HCT116 (cell line): Measurements from ENCODE around the gene MYZAP. TPM values are rescaled to one million over a fixed set of nuclear protein-coding genes. Genes with fewer than 3 reads are reported as not detected.

Experiments
- ATAC-seq: fragments of 200-7000 bp; cut with Tn5 transposase; 2 replicates; pipeline ENCODE4 v1.9.1; 2020; ENCODE audit warnings: mild to moderate bottlenecking, moderate library complexity
- BruUV-seq: library from RNA; stranded (reverse); fragments of 400-500 nt; replicated peaks from 2 replicates; lab custom pipeline; 2021; lab: Mats Ljungman, UMichigan
- CTCF ChIA-PET: fragments of 300-600 bp; sonication (Branson Sonifier 250); formaldehyde crosslinking; loops from one replicate; lab custom pipeline; 2021; ENCODE audit warnings: antibody characterized with exemption; lab: Charles Lee
- POLR2A ChIA-PET: fragments of 300-600, 350-600 bp; sonication (Branson Sonifier 250); formaldehyde crosslinking; loops from one replicate; lab custom pipeline; 2021; ENCODE audit warnings: antibody characterized with exemption; lab: Charles Lee
- RAD21 ChIA-PET, 2 experiments: fragments of 300-600 bp; sonication (Branson Sonifier 250); formaldehyde crosslinking; loops; one replicate each; lab custom pipeline; 2023; ENCODE audit warnings: low total read pairs in 2 of 2; ENCODE audit not compliant: uncharacterized antibody in 2 of 2, unreplicated experiment in 2 of 2, low non-redundant PET in 1 of 2; lab: Charles Lee
- DNase-seq: peaks from one replicate; pipeline ENCODE4 v3.0.0-alpha.2; 2010; ENCODE audit warnings: low read depth, low spot score
- H2AFZ ChIP-seq: fragments of 200-600 bp; shearing (Covaris generic), sonication (generic); 2 replicates; pipeline ENCODE4 v1.6.1; 2017; ENCODE audit warnings: low read depth, mixed run types, mixed read lengths, antibody characterized with exemption, low read length; ENCODE audit not compliant: poor library complexity, severe bottlenecking
- H3K27ac ChIP-seq: 2 replicates; pipeline ENCODE4 v1.5.1; 2012; ENCODE audit warnings: low read depth, low read length
- H3K27me3 ChIP-seq: fragments of 200-600 bp; sonication (generic); 2 replicates; pipeline ENCODE4 v1.6.1; 2016; ENCODE audit warnings: mixed run types, low read length, mixed read lengths; ENCODE audit not compliant: insufficient read depth
- H3K36me3 ChIP-seq, 2 experiments: fragments of 200-500 bp in 1 of 2; fragments of 200-600 bp in 1 of 2; sonication (Bioruptor generic) in 1 of 2; sonication (generic) in 1 of 2; 2 replicates each; pipeline versions ENCODE4 v1.5.1 to v1.6.1; 2014 to 2016; ENCODE audit warnings: low read length in 2 of 2, inconsistent platforms in 1 of 2, mixed read lengths in 1 of 2, mixed run types in 1 of 2; ENCODE audit not compliant: insufficient read depth in 2 of 2, control insufficient read depth in 1 of 2
- H3K4me1 ChIP-seq, 2 experiments: fragments of 200-600 bp in 1 of 2; sonication (generic) in 1 of 2; 2 replicates each; pipeline versions ENCODE4 v1.5.1 to v1.6.1; 2012 to 2017; ENCODE audit warnings: low read length in 2 of 2, inconsistent platforms in 1 of 2, mild to moderate bottlenecking in 1 of 2, mixed read lengths in 1 of 2, mixed run types in 1 of 2, moderate library complexity in 1 of 2; ENCODE audit not compliant: insufficient read depth in 2 of 2, control insufficient read depth in 1 of 2
- H3K4me2 ChIP-seq: fragments of 200-600 bp; sonication (generic); 2 replicates; pipeline ENCODE4 v1.6.1; 2017; ENCODE audit warnings: mixed run types, low read length, mixed read lengths
- H3K4me3 ChIP-seq, 2 experiments: fragments of 200-600 bp in 1 of 2; sonication (generic) in 1 of 2; replicated peaks in 1 of 2; 2 replicates each; pipeline ENCODE4 v1.5.1; 2011 to 2016; ENCODE audit warnings: low read length in 2 of 2, control low read depth in 1 of 2, low read depth in 1 of 2, mild to moderate bottlenecking in 1 of 2, mixed read lengths in 1 of 2, mixed run types in 1 of 2
- H3K79me2 ChIP-seq: fragments of 200-600 bp; sonication (generic); 2 replicates; pipeline ENCODE4 v1.6.1; 2017; ENCODE audit warnings: mild to moderate bottlenecking, mixed run types, low read length, moderate library complexity, mixed read lengths; ENCODE audit not compliant: insufficient read depth
- H3K9ac ChIP-seq: fragments of 200-600 bp; sonication (generic); 2 replicates; pipeline ENCODE4 v1.6.1; 2016; ENCODE audit warnings: low read length, mixed read lengths
- H3K9me2 ChIP-seq: fragments of 200-600 bp; sonication (generic), shearing (Covaris generic); 2 replicates; pipeline ENCODE4 v1.6.1; 2017; ENCODE audit warnings: mixed run types, mild to moderate bottlenecking, moderate library complexity; ENCODE audit not compliant: insufficient read depth
- H3K9me3 ChIP-seq, 2 experiments: fragments of 200-500 bp in 1 of 2; fragments of 200-600 bp in 1 of 2; sonication (Bioruptor generic) in 1 of 2; sonication (generic) in 1 of 2; 2 replicates each; pipeline ENCODE4 v1.6.1; 2014 to 2017; ENCODE audit warnings: low read length in 2 of 2, mixed read lengths in 2 of 2, inconsistent platforms in 1 of 2, low read depth in 1 of 2, mild to moderate bottlenecking in 1 of 2, mixed run types in 1 of 2, moderate library complexity in 1 of 2; ENCODE audit not compliant: control insufficient read depth in 1 of 2, insufficient read depth in 1 of 2
- H4K20me1 ChIP-seq: fragments of 200-600 bp; sonication (generic), shearing (Covaris generic); 2 replicates; pipeline ENCODE4 v1.6.1; 2017; ENCODE audit warnings: mixed run types, mild to moderate bottlenecking, moderate library complexity; ENCODE audit not compliant: insufficient read depth
- CBX3 ChIP-seq: IDR thresholded peaks from 2 replicates; pipeline ENCODE4 v1.6.1; 2012; ENCODE audit warnings: low read depth
- ELF1 ChIP-seq: IDR thresholded peaks from 2 replicates; pipeline ENCODE4 v1.6.1; 2012; ENCODE audit warnings: low read depth, borderline replicate concordance
- EZH2 ChIP-seq: fragments of 200-600 bp; sonication (generic); IDR thresholded peaks from 2 replicates; pipeline ENCODE4 v1.6.1; 2017; ENCODE audit warnings: antibody characterized with exemption, mixed run types
- FOSL1 ChIP-seq: IDR thresholded peaks from 2 replicates; pipeline ENCODE4 v1.6.1; 2012; ENCODE audit warnings: low read depth
- JUND ChIP-seq: IDR thresholded peaks from 2 replicates; pipeline ENCODE4 v1.6.1; 2012
- RAD21 ChIP-seq: IDR thresholded peaks from 2 replicates; pipeline ENCODE4 v1.6.1; 2012; ENCODE audit warnings: low read depth, mild to moderate bottlenecking
- ZNF274 ChIP-seq: fragments of 200-500 bp; sonication (Bioruptor generic); IDR thresholded peaks from 2 replicates; pipeline ENCODE4 v1.6.1; 2014; ENCODE audit warnings: mild to moderate bottlenecking, low read depth, low read length, inconsistent platforms
- intact Hi-C: fragments of 100-400 bp; cut with micrococcal nuclease; formaldehyde crosslinking; loops from 2 replicates; pipeline ENCODE4 v1.10.0; 2022
- total RNA-seq: library from RNA; stranded (reverse); gene quantifications from one replicate; pipeline ENCODE4 v1.2.1, GENCODE V29; 2021; ENCODE audit not compliant: unreplicated experiment
- TF ChIP-seq, protein P1 (sequence below): IDR thresholded peaks from 2 replicates; pipeline ENCODE4 v1.6.1; 2012; ENCODE audit warnings: low read depth
- TF ChIP-seq, protein P2 (sequence below): IDR thresholded peaks from 2 replicates; pipeline ENCODE4 v1.6.1; 2012

The MYZAP gene
- total RNA-seq, 1 experiment from 2014 or later: 5.8 TPM

DNA sequence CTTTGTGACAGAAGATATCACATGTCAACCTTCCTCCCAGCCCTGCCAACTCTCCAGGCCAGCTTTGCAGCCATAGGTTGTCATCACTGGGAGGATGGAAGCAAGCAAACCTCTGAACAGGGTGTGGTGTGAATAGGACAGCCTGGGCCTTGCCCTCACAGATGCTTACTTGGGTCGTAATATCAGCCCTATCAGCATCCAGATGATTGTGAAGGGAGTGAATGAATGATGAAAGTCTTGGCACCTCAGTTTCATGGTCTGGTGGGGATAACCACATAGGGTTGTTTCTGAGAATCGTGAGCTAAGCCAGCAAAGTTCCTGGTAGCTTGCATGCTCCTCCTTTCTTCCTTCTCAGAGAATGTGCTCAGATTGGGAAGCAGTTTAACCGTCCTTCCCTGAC lies 59.7 kb downstream of the MYZAP start:
- POLR2A ChIA-PET: no interaction called here
- RAD21 ChIA-PET: no interaction called here
- CTCF ChIA-PET: interaction anchor here (1.0 kb wide), 1 partner anchor 90 kb away, joined by 3 read pairs; no protein-coding TSS in a partner anchor

More for the DNA sequence above, 59.7 kb downstream of the MYZAP start:
- TF ChIP-seq ELF1: no peak
- TF ChIP-seq, protein P1, sequence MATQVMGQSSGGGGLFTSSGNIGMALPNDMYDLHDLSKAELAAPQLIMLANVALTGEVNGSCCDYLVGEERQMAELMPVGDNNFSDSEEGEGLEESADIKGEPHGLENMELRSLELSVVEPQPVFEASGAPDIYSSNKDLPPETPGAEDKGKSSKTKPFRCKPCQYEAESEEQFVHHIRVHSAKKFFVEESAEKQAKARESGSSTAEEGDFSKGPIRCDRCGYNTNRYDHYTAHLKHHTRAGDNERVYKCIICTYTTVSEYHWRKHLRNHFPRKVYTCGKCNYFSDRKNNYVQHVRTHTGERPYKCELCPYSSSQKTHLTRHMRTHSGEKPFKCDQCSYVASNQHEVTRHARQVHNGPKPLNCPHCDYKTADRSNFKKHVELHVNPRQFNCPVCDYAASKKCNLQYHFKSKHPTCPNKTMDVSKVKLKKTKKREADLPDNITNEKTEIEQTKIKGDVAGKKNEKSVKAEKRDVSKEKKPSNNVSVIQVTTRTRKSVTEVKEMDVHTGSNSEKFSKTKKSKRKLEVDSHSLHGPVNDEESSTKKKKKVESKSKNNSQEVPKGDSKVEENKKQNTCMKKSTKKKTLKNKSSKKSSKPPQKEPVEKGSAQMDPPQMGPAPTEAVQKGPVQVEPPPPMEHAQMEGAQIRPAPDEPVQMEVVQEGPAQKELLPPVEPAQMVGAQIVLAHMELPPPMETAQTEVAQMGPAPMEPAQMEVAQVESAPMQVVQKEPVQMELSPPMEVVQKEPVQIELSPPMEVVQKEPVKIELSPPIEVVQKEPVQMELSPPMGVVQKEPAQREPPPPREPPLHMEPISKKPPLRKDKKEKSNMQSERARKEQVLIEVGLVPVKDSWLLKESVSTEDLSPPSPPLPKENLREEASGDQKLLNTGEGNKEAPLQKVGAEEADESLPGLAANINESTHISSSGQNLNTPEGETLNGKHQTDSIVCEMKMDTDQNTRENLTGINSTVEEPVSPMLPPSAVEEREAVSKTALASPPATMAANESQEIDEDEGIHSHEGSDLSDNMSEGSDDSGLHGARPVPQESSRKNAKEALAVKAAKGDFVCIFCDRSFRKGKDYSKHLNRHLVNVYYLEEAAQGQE: no peak
- TF ChIP-seq CBX3: no peak
- no peak for TF ChIP-seq ZNF274
- no peak for TF ChIP-seq EZH2
- TF ChIP-seq, protein P2, sequence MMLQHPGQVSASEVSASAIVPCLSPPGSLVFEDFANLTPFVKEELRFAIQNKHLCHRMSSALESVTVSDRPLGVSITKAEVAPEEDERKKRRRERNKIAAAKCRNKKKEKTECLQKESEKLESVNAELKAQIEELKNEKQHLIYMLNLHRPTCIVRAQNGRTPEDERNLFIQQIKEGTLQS: no peak
- TF ChIP-seq FOSL1: no peak
- no peak for TF ChIP-seq RAD21
- TF ChIP-seq JUND: no peak
- Histone ChIP-seq H3K4me2 (no peak overlapping the region), H3K9me3 (no peaks in the 10 kb centered on the region), H3K4me3 (no peak overlapping the region), H3K9me2 (no peaks in the 10 kb centered on the region), H3K36me3 (no peaks in the 10 kb centered on the region), H4K20me1 (no peaks in the 10 kb centered on the region), H3K27me3 (no peaks in the 10 kb centered on the region), H3K79me2 (no peaks in the 10 kb centered on the region), H3K27ac (no peak overlapping the region), H3K4me1 (peaks cover 0 to 3% of the 10 kb centered on the region in 2 experiments; a peak in 1 of 4 replicates), H3K9ac (no peak overlapping the region), H2AFZ (no peak overlapping the region)
- no peak for DNase-seq
- intact Hi-C loops: no loop called here
- ATAC-seq: no peak
- no TSS peak for BruUV-seq
